Left kidney (tissue), 2 donors: ENCODE data around the gene TIGD3. TPM values are rescaled to one million over a fixed set of nuclear protein-coding genes. Genes with fewer than 3 reads are reported as not detected.
"Not testable (repeated sequence)": the region's sequence is repeated elsewhere in the genome, so short reads cannot be mapped to it uniquely, and the experiment has no call there.

Experiments used
- DNase-seq: peaks from one replicate; pipeline ENCODE4 v3.0.0-alpha.2; 2013
- polyA plus RNA-seq: library from polyadenylated mRNA; unstranded; fragments of 120-200 nt; gene quantifications from one replicate; pipeline ENCODE4 v1.2.1, GENCODE V29; 2013; ENCODE audit not compliant: insufficient read length

The TIGD3 gene
- polyA plus RNA-seq, 1 donor = 0.60 TPM

- DNase-seq = no peak
Observed at GRCh38 chr11:65323813-65324212, 30.7 kb upstream of the TIGD3 start.

- DNase-seq = no peak
Observed at GRCh38 chr11:65325435-65325834, 29.1 kb upstream of the TIGD3 start.

DNA sequence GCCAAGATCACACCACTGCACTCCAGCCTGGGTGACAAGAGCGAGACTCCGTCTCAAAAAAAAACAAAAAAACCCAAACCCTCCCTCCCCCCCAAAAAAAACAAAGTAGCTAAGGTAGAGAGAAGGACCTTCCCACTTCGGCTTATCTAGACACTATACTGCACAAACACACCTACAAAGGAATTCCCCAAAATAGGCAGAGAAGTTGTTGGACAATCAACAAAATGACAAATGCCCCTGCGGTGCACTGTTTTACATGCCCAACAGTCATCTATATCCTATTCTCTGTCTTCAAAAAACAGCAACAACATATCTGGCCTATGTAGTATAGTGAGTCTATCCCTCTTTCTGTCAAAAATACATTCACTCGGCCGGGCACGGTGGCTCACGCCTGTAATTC is 27.5 kb upstream of the TIGD3 start:
- DNase-seq = no peak

DNA sequence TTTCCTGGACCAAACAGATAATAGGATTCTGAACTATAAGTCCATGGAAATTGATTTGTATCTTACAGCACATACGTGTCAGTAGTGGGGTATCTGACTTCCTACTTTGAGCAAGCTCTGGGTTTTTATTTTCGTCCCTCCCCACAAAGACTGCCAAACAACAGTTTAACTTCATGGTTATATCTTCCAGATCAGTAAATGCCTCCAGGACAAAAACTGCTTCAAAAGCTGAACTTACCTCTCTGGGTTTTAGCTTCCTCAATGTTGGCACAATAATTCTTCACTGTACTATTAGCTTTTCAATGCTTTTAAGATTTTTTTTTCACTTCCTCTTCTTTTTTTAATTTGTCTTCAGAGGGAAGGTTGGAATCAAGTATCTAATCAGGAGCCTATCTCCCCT is 25.1 kb upstream of the TIGD3 start:
- DNase-seq = no peak

DNA sequence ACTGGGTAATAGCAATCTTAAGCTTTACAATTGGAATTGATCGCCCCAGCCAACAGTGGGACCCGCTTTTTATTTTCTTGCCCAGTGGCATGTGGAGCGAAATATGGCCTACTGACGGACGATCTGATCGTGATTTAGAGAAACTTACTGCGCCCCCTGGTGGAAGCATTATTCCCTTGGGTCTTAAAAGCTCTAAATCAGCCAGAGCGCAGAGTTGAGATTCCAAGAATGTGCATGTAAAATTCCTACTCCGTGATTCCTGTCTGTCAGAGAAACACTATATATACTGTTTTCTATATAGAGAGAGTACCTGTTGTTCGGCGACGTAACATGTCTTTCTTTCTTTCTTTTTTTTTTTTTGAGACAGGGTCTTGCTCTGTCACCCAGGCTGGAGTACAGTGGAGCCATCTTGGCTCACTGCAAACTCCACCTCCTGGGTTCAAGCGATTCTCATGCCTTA is 24.6 kb upstream of the TIGD3 start:
- peak; percentile 93 for DNase-seq

GRCh38 chr11:65330544-65330943 is 24.0 kb upstream of the TIGD3 start:
- no peak for DNase-seq

- not testable (repeated sequence) for DNase-seq
Observed at GRCh38 chr11:65332591-65332990, 22.0 kb upstream of the TIGD3 start.

- no peak for DNase-seq
Observed at GRCh38 chr11:65334696-65335295, 19.8 kb upstream of the TIGD3 start.

DNA sequence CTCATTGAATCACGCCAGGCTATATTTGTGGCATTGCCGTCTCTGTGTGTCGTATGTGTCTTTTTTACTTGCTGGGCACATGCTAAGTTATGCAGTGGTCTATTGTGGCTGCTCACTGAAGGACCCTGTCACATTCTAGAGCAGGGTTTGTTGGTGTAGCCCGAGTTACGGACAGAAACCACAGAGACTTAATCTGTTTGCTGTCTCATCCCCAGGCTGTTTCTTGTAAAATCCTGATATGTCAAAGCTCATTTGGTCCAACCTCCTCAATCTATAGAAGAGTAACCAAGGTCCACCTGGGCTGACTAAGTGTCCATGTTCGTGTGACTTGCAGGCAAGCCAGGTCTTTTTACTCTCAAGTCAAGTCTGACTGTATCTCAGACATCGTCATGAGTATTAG is 15.9 kb upstream of the TIGD3 start:
- no peak for DNase-seq

- DNase-seq = no peak
Observed at GRCh38 chr11:65340226-65340625, 14.3 kb upstream of the TIGD3 start.

- no peak for DNase-seq
Observed at GRCh38 chr11:65341856-65342255, 12.7 kb upstream of the TIGD3 start.

- DNase-seq = no peak
Observed at GRCh38 chr11:65351511-65351910, 3.0 kb upstream of the TIGD3 start.

- DNase-seq = no peak
Observed at GRCh38 chr11:65352783-65353182, 1.8 kb upstream of the TIGD3 start.

DNA sequence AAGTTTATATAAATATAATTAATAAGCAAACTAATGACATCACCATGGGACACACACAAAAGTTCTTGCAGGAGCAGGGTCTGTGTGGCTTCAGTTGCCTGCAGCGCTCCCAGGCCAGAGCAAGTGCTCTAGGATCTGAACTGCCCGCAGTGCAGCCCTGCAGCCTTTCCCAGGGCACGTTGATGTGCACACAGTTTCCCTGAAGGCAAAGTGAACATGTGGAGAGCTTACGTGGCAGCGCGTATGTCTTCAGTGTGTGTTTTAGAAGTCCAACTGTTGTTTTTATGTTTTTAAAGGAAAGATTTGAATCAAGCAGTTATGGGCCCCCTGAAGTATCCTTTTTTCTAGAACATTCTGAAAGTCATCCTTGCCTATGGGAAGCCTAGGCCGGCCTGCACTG is 1.2 kb upstream of the TIGD3 start:
- no peak for DNase-seq

DNA sequence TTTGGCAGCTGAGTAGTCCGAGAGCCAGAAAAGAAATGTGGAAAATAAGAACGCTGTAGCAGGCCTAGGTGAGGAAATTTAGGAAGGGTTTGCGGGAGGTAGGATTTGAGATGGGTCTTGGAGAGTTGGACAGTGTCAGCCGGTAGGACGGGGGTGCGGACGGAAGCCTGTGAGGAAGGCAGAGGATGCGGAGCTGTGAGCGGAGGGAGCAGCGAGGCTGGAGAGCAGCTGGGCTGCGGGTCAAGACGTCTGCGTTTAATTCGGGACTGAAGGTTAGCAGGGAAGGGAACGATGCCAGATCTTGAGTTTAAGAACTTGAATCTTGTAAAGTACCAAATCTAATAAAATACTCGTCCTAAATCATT is 669 bp upstream of the TIGD3 start:
- no peak for DNase-seq

DNA sequence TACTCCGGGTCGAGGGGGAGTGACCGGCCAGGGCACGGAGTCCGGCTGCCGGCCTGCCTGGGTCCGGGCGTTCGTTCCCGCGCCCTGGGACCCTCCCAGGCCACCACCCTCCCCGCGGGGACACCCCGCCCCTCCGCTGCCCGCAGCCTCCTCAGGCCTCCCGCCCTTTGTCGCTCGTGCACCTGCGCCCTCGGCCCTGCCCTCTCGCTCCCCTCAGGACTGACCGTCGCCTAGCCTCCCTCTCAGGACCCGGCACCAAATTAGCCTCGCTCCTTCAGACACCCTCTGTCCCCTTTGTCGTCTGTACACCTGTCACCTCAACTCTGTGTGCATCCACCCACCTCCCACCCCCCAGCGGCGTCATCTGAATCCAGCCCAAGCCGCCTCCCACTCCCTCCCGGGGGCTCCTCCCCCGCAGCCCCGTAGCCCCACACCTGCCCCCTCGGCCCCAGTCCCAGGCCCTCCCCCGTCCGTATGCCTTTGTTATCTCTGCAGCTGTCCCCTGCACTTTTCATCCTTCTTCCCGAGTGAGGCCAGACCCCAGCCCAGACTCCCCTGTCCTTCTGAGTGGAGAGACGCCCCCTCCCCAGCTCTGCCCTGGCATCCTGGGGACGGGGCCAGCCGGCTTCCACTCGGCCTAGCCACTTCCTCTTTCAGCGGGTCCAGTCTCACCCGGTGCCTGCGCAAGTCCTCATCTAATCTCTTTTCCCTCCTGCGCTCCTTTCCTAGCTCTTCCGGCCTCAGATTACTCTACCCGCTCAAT is 643 bp downstream of the TIGD3 start:
- DNase-seq = no peak

GRCh38 chr11:65355776-65356393 is 1.3 kb downstream of the TIGD3 start:
- DNase-seq = no peak

DNA sequence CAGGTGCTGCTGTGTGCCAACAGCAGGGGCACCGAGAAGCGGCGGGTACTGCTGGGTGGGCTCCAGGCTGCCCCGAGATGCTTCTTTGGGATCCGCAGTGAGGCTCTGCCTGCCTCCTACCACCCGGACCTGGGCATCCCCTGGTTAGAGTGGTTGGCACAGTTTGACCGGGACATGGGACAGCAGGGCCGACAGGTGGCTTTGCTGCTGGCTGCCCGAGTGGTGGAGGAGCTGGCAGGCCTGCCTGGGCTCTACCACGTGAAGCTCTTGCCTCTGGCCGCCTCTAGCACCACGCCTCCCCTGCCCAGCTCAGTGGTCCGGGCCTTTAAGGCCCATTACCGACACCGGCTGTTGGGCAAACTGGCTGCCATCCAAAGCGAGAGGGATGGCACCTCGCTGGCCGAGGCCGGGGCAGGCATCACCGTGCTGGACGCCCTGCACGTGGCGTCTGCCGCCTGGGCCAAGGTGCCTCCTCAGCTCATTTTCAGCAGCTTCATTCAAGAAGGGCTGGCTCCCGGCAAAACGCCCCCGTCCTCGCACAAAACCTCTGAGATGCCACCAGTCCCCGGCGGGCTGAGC is 1.9 kb downstream of the TIGD3 start:
- DNase-seq = no peak

DNA sequence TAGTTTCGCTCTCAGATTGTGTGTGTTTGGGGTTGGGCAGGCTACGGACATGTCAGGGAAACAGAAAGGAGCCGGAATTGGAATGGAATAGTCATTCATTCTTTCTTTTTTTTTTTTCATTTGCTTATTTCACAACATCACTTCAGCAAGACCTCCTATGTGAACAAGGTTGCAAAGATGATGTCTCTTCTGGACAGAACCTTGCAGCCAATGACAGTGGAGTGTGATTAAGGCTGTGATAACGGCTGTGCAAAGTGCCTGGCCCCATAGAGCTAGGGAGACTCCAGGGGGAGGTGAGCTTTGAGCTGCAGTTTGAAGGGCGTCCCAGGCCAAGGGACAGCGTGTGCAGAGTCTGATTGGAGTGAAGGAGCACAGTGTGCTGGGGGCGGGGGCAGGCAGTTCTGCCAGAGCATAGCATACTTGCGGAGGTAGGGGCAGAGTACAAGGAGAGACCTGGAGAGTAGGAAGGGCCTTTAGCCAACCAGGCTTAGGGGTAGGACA is 3.4 kb downstream of the TIGD3 start:
- DNase-seq = no peak

GRCh38 chr11:65362320-65362931 is 7.9 kb downstream of the TIGD3 start:
- DNase-seq = no peak

- no peak for DNase-seq
Observed at GRCh38 chr11:65362966-65363365, 8.4 kb downstream of the TIGD3 start.

GRCh38 chr11:65363770-65364169 is 9.2 kb downstream of the TIGD3 start:
- DNase-seq = no peak

DNA sequence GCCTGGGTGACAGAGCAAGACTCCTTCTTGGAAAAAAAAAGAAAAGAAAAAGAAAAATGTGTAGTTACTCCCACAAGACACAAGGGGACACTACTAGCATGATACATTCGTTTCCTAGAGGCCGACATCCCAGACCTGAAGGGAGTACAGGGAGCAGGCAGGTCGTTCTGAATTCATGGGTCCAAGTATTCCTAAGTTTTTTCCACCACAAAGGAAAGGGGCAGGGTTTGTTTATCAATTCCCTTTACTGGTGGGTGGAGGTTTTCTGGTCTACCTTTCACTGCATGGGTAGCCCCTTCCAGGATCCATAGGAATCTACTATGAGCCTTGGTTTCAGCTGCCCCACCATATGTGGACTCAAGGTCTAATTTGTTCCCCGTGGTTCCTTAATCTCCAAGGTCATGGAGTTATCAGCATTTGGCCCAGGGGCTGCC is 11.8 kb downstream of the TIGD3 start:
- DNase-seq = peak; percentile 79
